ENCODE measurements around the gene KPRP.

KPRP gene

GRCh38 chr1:152770411-152770810, 12.6 kb downstream of the KPRP start:
- DNase-seq (ENCODE audit: low read depth in 2 of 2): no peak

DNA sequence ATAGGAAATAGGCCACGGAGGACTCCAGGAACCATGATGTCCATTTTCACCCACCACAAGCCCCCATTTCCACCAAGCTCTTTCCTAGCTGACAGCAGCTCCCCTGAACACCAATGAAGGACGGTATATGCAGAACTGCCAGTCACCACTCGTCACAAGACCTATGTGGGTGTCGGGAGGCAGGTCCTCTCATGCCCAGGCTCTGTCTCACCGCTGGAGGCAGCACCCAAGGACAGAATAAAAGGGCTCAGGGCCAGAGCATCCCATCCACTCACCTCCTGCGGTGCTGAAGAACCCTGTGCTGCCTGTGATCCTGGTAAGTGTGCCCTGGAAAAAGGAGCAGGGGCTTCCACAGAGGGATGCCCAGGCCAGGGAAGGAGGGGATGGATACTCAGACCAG, 17.1 kb downstream of the KPRP start, which contains the start of gene LCE1F:
Gene LCE1F (plus strand): TSS at position 266 of the 400 bp plus-strand sequence. CDS start 1,232 bp downstream, outside the sequence.
- no peak for DNase-seq (ENCODE audit: low read depth in 2 of 2)

- DNase-seq (ENCODE audit: low read depth in 2 of 2): no peak
Measured at GRCh38 chr1:152776361-152776760, 18.5 kb downstream of the KPRP start.

DNA sequence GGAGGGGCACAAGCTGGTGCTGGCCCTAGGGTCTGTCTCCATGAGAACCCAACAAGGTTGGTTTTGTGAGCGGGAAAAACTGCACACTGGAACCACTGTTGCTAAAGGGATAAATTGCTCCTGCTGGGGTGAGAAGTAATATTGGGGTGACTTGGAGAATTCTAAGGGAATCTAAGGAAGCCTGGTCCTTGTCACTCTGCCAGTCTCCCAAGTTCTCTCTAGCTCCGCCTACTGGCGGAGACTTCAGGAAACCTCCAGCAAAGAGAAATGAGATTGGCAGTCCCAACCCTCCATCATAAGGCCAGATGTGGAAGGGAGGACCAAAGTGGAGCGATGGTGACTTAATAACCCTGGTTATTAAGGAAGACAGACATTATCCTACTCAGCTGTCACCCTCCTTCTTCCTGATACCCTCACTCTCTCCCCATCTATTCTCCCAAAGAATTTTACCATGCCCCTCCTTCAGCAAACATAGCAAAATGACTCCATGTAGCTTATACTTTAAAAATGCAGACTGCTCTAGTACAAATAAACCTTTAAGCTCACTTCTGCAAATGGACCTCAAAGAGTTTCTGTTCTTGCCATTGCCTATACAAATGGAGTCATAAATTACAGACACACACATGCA, 19.8 kb downstream of the KPRP start:
- DNase-seq (ENCODE audit: low read depth in 2 of 2): no peak

GRCh38 chr1:152783095-152783494, 25.3 kb downstream of the KPRP start:
- no peak for DNase-seq (ENCODE audit: low read depth in 2 of 2)

GRCh38 chr1:152786077-152786476, 28.3 kb downstream of the KPRP start, which contains the start of gene LCE1E:
Gene LCE1E, plus strand, starts transcription at chr1:152786257. Its CDS starts 1,043 bp downstream, at chr1:152787300.
- DNase-seq (ENCODE audit: low read depth in 2 of 2): no peak

- DNase-seq (ENCODE audit: low read depth in 2 of 2): no peak
Measured at GRCh38 chr1:152795686-152796085, 37.9 kb downstream of the KPRP start.

- DNase-seq (ENCODE audit: low read depth in 2 of 2): no peak
Measured at GRCh38 chr1:152796421-152796820, 38.6 kb downstream of the KPRP start, which contains the start of gene LCE1D. Gene LCE1D, plus strand, starts transcription at chr1:152796721. Its CDS starts 1,074 bp downstream, at chr1:152797795.

DNA sequence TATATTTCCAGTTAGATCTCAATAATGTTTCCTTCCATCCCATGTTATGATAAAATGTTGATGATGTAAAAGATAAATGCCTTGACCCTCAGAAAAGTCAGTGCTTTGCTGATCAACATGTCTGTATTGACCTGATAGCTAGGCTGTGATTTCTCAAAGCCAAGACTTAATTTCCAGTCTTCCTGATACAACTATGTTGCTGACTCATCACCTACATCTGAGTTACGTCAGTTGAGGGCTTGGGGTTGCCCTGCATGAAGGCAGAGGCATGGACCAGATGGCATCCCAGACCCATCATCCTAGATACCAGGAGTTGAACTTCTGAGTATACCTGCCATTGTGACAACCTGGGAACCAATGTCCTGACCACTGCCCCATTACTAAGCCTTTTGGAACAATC, 43.5 kb downstream of the KPRP start:
- no peak for DNase-seq (ENCODE audit: low read depth in 2 of 2)

GRCh38 chr1:152806576-152806975, 48.8 kb downstream of the KPRP start, which contains the start of gene LCE1C:
Gene LCE1C, minus strand, starts transcription at chr1:152806651. Its CDS starts 1,173 bp downstream, at chr1:152805478.
- DNase-seq (ENCODE audit: low read depth in 2 of 2): no peak

- no peak for DNase-seq (ENCODE audit: low read depth in 2 of 2)
Measured at GRCh38 chr1:152811050-152811449, 53.2 kb downstream of the KPRP start.

All from stimulated activated CD8-positive, alpha-beta memory T cell treated with anti-CD3 and anti-CD28 coated beads, Interleukin-15, amount 100 ng/mL, for 4 hours (primary cell).